Upper lobe of left lung (tissue), 4 donors: ENCODE measurements around the gene MYL10.

Experiments
- EP300 ChIP-seq, 4 donors: sonication (generic); formaldehyde crosslinking; IDR thresholded peaks; one replicate each; pipeline ENCODE4 v1.5.1; 2017; ENCODE audit warnings: antibody characterized with exemption in 4 of 4, control low read depth in 2 of 4
- POLR2A ChIP-seq, 4 donors: fragments of 450-650 bp; IDR thresholded peaks; one replicate each; pipeline ENCODE4 v1.5.1; 2016 to 2017; ENCODE audit warnings: antibody characterized with exemption in 4 of 4, mild to moderate bottlenecking in 2 of 4
- TF ChIP-seq, protein P1 (sequence below), 6 experiments: fragments of 450-650 bp in 4 of 6; fragments of 200-600 bp in 2 of 6; sonication (generic) in 2 of 6; IDR thresholded peaks; one replicate each; pipeline ENCODE4 v1.5.1; 2016 to 2019; ENCODE audit warnings: antibody characterized with exemption in 6 of 6

DNA sequence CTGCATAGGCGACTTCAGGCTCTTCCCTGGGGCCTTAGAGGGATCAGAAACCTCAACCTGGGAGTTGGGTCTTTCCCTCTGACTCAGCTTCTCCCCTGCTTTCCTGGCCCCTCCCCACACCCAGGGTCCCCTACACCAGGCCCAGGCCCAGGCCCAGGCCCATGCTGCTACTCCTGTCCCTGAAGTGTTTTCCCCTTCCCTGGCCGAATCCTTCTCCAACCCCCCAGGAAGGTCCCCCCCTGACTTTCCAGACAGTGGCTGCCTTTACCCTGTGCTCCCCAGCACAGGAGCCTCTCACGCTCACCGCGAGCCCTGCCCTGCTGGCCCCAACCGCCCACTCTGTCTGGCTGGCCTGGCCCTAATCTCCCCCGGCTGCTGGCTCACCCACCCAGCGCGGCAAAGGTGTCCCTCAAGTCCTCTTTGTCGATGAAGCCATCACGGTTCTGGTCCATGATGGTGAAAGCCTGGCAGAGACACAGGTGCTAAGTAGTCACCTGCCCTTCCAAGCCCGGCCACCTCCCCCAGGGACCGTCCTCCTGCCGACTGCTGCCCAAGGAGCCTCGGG lies 6.4 kb downstream of the MYL10 start:
- TF ChIP-seq, protein P1, sequence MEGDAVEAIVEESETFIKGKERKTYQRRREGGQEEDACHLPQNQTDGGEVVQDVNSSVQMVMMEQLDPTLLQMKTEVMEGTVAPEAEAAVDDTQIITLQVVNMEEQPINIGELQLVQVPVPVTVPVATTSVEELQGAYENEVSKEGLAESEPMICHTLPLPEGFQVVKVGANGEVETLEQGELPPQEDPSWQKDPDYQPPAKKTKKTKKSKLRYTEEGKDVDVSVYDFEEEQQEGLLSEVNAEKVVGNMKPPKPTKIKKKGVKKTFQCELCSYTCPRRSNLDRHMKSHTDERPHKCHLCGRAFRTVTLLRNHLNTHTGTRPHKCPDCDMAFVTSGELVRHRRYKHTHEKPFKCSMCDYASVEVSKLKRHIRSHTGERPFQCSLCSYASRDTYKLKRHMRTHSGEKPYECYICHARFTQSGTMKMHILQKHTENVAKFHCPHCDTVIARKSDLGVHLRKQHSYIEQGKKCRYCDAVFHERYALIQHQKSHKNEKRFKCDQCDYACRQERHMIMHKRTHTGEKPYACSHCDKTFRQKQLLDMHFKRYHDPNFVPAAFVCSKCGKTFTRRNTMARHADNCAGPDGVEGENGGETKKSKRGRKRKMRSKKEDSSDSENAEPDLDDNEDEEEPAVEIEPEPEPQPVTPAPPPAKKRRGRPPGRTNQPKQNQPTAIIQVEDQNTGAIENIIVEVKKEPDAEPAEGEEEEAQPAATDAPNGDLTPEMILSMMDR (IDR thresholded peaks at IDR 0.05): no peak
- TF ChIP-seq EP300 (IDR thresholded peaks at IDR 0.05) (no peak), POLR2A (IDR thresholded peaks at IDR 0.05) (no peak)
